GM23338 (cell line): Measurements from ENCODE around the gene KIAA0232. TPM values are rescaled to one million over a fixed set of nuclear protein-coding genes. Genes with fewer than 3 reads are reported as not detected.

ENCODE experiments used
- ATAC-seq: fragments of 200-7000 bp; cut with Tn5 transposase; 3 replicates; pipeline ENCODE4 v1.9.1; 2020
- DNase-seq: peaks from one replicate; pipeline ENCODE4 v3.0.0-alpha.2; 2015; ENCODE audit warnings: low spot score
- H2AFZ ChIP-seq: fragments of 200-600 bp; sonication (generic); 2 replicates; pipeline ENCODE4 v1.8.0; 2016; ENCODE audit warnings: antibody characterized with exemption, mild to moderate bottlenecking, moderate library complexity
- H3F3A ChIP-seq: fragments of 200-600 bp; sonication (generic); replicated peaks from 2 replicates; pipeline ENCODE4 v1.8.0; 2017; ENCODE audit warnings: antibody characterized with exemption, mixed run types, low read depth
- H3K27ac ChIP-seq: fragments of 200-600 bp; sonication (generic); 2 replicates; pipeline ENCODE4 v1.6.1; 2016; ENCODE audit warnings: low read depth
- H3K27me3 ChIP-seq: fragments of 200-600 bp; sonication (generic); 2 replicates; pipeline ENCODE4 v1.8.0; 2016; ENCODE audit warnings: mild to moderate bottlenecking, mixed run types, moderate library complexity; ENCODE audit not compliant: insufficient read depth
- H3K36me3 ChIP-seq: fragments of 200-600 bp; sonication (generic); 2 replicates; pipeline ENCODE4 v1.8.0; 2016; ENCODE audit warnings: mild to moderate bottlenecking; ENCODE audit not compliant: insufficient read depth
- H3K4me1 ChIP-seq: fragments of 200-600 bp; sonication (generic); 2 replicates; pipeline ENCODE4 v1.8.0; 2016; ENCODE audit warnings: mild to moderate bottlenecking, moderate library complexity; ENCODE audit not compliant: insufficient read depth
- H3K4me2 ChIP-seq: fragments of 200-600 bp; sonication (generic); 2 replicates; pipeline ENCODE4 v1.7.1; 2017; ENCODE audit warnings: mixed run types
- H3K4me3 ChIP-seq: fragments of 200-600 bp; sonication (generic); 2 replicates; pipeline ENCODE4 v1.6.1; 2016; ENCODE audit warnings: mixed run types
- H3K79me2 ChIP-seq: fragments of 200-600 bp; sonication (generic); replicated peaks from 2 replicates; pipeline ENCODE4 v1.8.0; 2017; ENCODE audit warnings: mild to moderate bottlenecking; ENCODE audit not compliant: insufficient read depth
- H3K9me2 ChIP-seq: fragments of 200-600 bp; sonication (generic); 2 replicates; pipeline ENCODE4 v1.8.0; 2017; ENCODE audit not compliant: insufficient read depth
- H4K20me1 ChIP-seq: fragments of 200-600 bp; sonication (generic); replicated peaks from 2 replicates; pipeline ENCODE4 v1.8.0; 2017; ENCODE audit warnings: mild to moderate bottlenecking; ENCODE audit not compliant: insufficient read depth
- H3K27ac Mint-ChIP-seq: 2 replicates; pipeline ENCODE4 v1.8.0; 2020; ENCODE audit warnings: inconsistent platforms, mild to moderate bottlenecking, moderate library complexity, mixed read lengths
- H3K27me3 Mint-ChIP-seq: 3 replicates; pipeline ENCODE4 v1.8.0; 2022; ENCODE audit warnings: low read depth, mild to moderate bottlenecking, moderate library complexity, mixed read lengths, inconsistent platforms; ENCODE audit not compliant: insufficient read depth, poor library complexity
- H3K36me3 Mint-ChIP-seq: 3 replicates; pipeline ENCODE4 v1.8.0; 2021; ENCODE audit warnings: low read depth, mild to moderate bottlenecking, inconsistent platforms, moderate library complexity, mixed read lengths
- H3K4me1 Mint-ChIP-seq: 3 replicates; pipeline ENCODE4 v1.8.0; 2020; ENCODE audit warnings: mild to moderate bottlenecking, inconsistent platforms, mixed read lengths
- H3K4me3 Mint-ChIP-seq: 3 replicates; pipeline ENCODE4 v1.8.0; 2021; ENCODE audit warnings: moderate library complexity, mild to moderate bottlenecking, inconsistent platforms, mixed read lengths
- H3K9me3 Mint-ChIP-seq: 3 replicates; pipeline ENCODE4 v1.8.0; 2020; ENCODE audit warnings: moderate library complexity, mild to moderate bottlenecking, inconsistent platforms, mixed read lengths
- CREB1 ChIP-seq: fragments of 250-450 bp; sonication (Bioruptor Pico); IDR thresholded peaks from 2 replicates; pipeline ENCODE4 v1.5.0; 2020; ENCODE audit warnings: low read depth, mild to moderate bottlenecking, moderate library complexity
- CTCF ChIP-seq, 2 experiments: fragments of 200-600 bp in 1 of 2; sonication (generic) in 1 of 2; conservative IDR thresholded peaks; 2 replicates each; pipeline versions ENCODE4 v1.5.1 to v1.6.1; 2016 to 2017; ENCODE audit warnings: antibody characterized with exemption in 2 of 2, low read depth in 2 of 2, mild to moderate bottlenecking in 2 of 2, moderate library complexity in 1 of 2
- ETS1 ChIP-seq: IDR thresholded peaks from 2 replicates; pipeline ENCODE4 v1.6.1; 2016; ENCODE audit warnings: antibody characterized with exemption
- EZH2phosphoT487 ChIP-seq: fragments of 200-600 bp; sonication (generic); IDR thresholded peaks from one replicate; pipeline ENCODE4 v1.8.1; 2018; ENCODE audit warnings: antibody characterized with exemption; ENCODE audit not compliant: unreplicated experiment
- POLR2AphosphoS5 ChIP-seq: IDR thresholded peaks from 2 replicates; pipeline ENCODE4 v1.6.1; 2016; ENCODE audit warnings: antibody characterized with exemption, low read depth
- REST ChIP-seq: IDR thresholded peaks from one replicate; pipeline ENCODE4 v1.6.1; 2018; ENCODE audit warnings: antibody characterized with exemption; ENCODE audit not compliant: unreplicated experiment
- STAT1 ChIP-seq: IDR thresholded peaks from one replicate; pipeline ENCODE4 v1.6.1; 2016; ENCODE audit warnings: antibody characterized with exemption; ENCODE audit not compliant: unreplicated experiment
- ZNF114 ChIP-seq: fragments of 250-450 bp; sonication (Bioruptor Pico); IDR thresholded peaks from 2 replicates; pipeline ENCODE4 v1.5.0; 2020; ENCODE audit warnings: mild to moderate bottlenecking, moderate library complexity
- ZNF331 ChIP-seq: fragments of 250-450 bp; sonication (Bioruptor Pico); IDR thresholded peaks from 2 replicates; pipeline ENCODE4 v1.5.0; 2020; ENCODE audit warnings: low read depth, mild to moderate bottlenecking, moderate library complexity
- ZNF462 ChIP-seq: fragments of 250-450 bp; sonication (Bioruptor Pico); IDR thresholded peaks from 2 replicates; pipeline ENCODE4 v1.5.0; 2020; ENCODE audit warnings: mild to moderate bottlenecking, moderate library complexity
- polyA plus RNA-seq: library from polyadenylated mRNA; unstranded; fragments of >200 nt; fragmentation: Nextera tagmentation; extraction: Ambion mirVana; gene quantifications from 2 replicates; pipeline ENCODE4 v1.2.1, GENCODE V29; 2016
- total RNA-seq: library from RNA; depleted of rRNA; stranded (reverse); fragments of >200 nt; shearing (Covaris generic); gene quantifications from 2 replicates; pipeline ENCODE4 v1.2.3, GENCODE V29; 2014

KIAA0232 gene
- total and polyA plus RNA-seq, 2 experiments from 2014 or later = 14.3 to 34.9 TPM

GRCh38 chr4:6783111-6783981 is 819 bp downstream of the KIAA0232 start:
- no peak for TF ChIP-seq REST
- TF ChIP-seq EZH2phosphoT487 = no peak
- TF ChIP-seq POLR2AphosphoS5 = peak; percentile 55
- no peak for TF ChIP-seq ZNF331 (CRISPR knock-in tag)
- 0 out of 2 replicates have a peak, but pooled peaks have one; percentile 27 for TF ChIP-seq ETS1
- no peak for TF ChIP-seq ZNF114 (CRISPR knock-in tag)
- peak in 1 of 2 experiments; percentile 46; a peak in 1 of 4 replicates for TF ChIP-seq CTCF (conservative IDR thresholded peaks at IDR 0.05; ENCODE audit: low read depth in 2 of 2)
- no peak for TF ChIP-seq CREB1 (CRISPR knock-in tag)
- no peak for TF ChIP-seq STAT1
- TF ChIP-seq ZNF462 (CRISPR knock-in tag) = no peak
- Mint-ChIP-seq H3K4me3 (peak overlapping the region; percentile 86), H3K27ac (no peak overlapping the region), H3K27me3 (no peaks in the 10 kb centered on the region), H3K4me1 (peaks cover 40% of the 10 kb centered on the region), H3K9me3 (no peaks in the 10 kb centered on the region), H3K36me3 (no peaks in the 10 kb centered on the region; the same call in 1 of the 3 replicates)
- H3K9me2 ChIP-seq = no peaks in the 10 kb centered on the region
- H3K27ac ChIP-seq = peak overlapping the region; percentile 95
- H3K36me3 ChIP-seq = no peaks in the 10 kb centered on the region
- H3K27me3 ChIP-seq = peaks cover 6% of the 10 kb centered on the region; the same call in 1 of the 2 replicates
- H3F3A ChIP-seq = peaks cover 21% of the 10 kb centered on the region
- peaks cover 42% of the 10 kb centered on the region for H4K20me1 ChIP-seq
- peak overlapping the region; percentile 99 for H3K4me2 ChIP-seq
- H3K79me2 ChIP-seq = peaks cover 47% of the 10 kb centered on the region
- peak; percentile 94 for DNase-seq
- peak overlapping the region; percentile 81; the same call in 1 of the 2 replicates for H2AFZ ChIP-seq
- ATAC-seq = peak; percentile 64
- peak overlapping the region; percentile 90 for H3K4me3 ChIP-seq
- H3K4me1 ChIP-seq = peaks cover 32% of the 10 kb centered on the region
